Fibroblast of villous mesenchyme (primary cell): ENCODE data around the gene RTKN2. TPM values are rescaled to one million over a fixed set of nuclear protein-coding genes. Genes with fewer than 3 reads are reported as not detected.

Experiments
- DNase-seq: peaks from one replicate; pipeline ENCODE4 v3.0.0-alpha.2; 2010; ENCODE audit warnings: low read depth
- H3K4me3 ChIP-seq: 2 replicates; pipeline ENCODE4 v1.5.1; 2011; ENCODE audit warnings: low read depth, mild to moderate bottlenecking, low read length
- CTCF ChIP-seq: IDR thresholded peaks from 2 replicates; pipeline ENCODE4 v1.5.1; 2012; ENCODE audit warnings: low read depth, mild to moderate bottlenecking, low read length; ENCODE audit not compliant: insufficient read depth
- total RNA-seq: library from RNA; depleted of rRNA; stranded (reverse); fragments of >200 nt; gene quantifications from 2 replicates; pipeline ENCODE4 v1.2.3, GENCODE V29; 2012

The RTKN2 gene
- total RNA-seq, 1 donor, result 15.1 TPM

- DNase-seq, result no peak
- H3K4me3 ChIP-seq, result no peak overlapping the region
- no peak for TF ChIP-seq CTCF
These were observed 135.0 kb downstream of the RTKN2 start for GRCh38 chr10:62133618-62134017.

Other genes starting within 250 kb of the RTKN2 start
- gene ZNF365, start 105.5 kb upstream of the RTKN2 start, total RNA-seq, result 6.1 and 8.2 TPM in 2 replicates